HG03460 (cell line): ENCODE data around the gene NIPSNAP3A.
A peak's percentile ranks its signal among the peaks of the same experiment; 100 is the strongest.

Source experiments
- ATAC-seq: cut with Tn5 transposase; IDR thresholded peaks from one replicate; pipeline ENCODE4 v1.9.1; 2021; ENCODE audit not compliant: unreplicated experiment

The NIPSNAP3A gene

GRCh38 chr9:104774132-104774531 is 26.6 kb downstream of the NIPSNAP3A start:
- ATAC-seq: no peak

- ATAC-seq: peak; percentile 83
Measured at GRCh38 chr9:104774831-104775573, 27.5 kb downstream of the NIPSNAP3A start.

DNA sequence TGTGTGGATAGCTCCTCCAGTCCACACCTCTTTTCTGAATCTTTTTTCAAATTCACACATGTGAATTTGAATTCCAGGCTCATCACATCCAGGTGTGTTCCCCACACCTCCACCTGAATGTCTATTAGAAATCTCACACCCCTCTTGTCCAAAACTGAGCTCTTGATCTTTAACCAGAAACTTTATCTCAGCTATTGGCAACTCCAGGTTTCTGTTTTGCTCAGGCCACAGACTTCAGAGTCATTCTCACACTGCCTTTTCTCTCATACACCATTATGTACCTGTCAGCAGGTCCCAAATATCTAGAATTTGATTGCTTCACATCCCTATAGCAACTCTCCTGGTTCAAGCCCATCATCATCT is 28.1 kb downstream of the NIPSNAP3A start:
- peak; percentile 58 for ATAC-seq

GRCh38 chr9:104775976-104776375 is 28.5 kb downstream of the NIPSNAP3A start:
- no peak for ATAC-seq

GRCh38 chr9:104776797-104777196 is 29.3 kb downstream of the NIPSNAP3A start:
- no peak for ATAC-seq

- ATAC-seq: no peak
Measured at GRCh38 chr9:104778802-104779201, 31.3 kb downstream of the NIPSNAP3A start.

DNA sequence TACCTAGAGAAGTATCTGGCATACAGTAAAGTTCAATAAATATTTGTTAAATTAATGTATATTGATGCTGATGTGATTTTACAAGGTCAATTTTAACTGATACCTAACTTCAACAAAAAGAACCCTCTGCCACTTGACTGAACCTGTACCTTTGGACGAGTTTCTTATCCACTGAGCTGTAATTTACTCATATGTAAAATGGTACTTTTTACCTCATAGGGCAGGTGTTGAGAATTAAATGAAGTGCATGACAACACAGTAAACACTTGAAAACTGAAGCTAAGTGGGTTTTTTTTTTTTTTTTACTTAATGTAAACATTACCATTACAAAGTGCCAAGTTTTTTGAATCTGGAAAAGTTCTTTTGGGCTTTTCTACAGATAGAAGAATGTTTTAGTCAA is 31.9 kb downstream of the NIPSNAP3A start:
- no peak for ATAC-seq

DNA sequence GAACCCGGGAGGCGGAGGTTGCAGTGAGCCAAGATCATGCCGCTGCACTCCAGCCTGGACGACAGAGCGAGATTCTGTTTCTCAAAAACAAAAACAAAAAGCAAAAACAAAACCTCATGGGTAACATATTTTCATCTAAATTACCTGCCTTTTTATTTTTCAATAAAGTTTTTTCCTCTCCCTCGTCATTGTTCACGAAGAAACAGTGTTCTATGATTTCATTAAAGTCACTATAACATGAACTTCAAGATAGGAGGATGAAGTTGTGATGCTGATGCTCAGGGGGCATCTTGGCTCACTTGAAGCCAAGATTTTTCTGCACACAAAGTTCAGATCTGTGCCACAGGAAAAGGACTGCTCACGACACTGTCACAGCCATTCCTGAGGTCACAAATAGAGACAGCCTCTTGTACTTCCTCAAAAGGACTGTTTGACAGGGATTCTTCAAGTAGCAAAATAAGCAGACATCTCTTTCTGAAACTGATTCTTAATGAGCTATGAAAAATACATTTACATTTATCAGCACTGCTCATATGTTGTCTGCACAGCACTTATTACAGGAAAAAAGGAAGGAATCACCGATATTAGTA is 32.6 kb downstream of the NIPSNAP3A start:
- no peak for ATAC-seq

DNA sequence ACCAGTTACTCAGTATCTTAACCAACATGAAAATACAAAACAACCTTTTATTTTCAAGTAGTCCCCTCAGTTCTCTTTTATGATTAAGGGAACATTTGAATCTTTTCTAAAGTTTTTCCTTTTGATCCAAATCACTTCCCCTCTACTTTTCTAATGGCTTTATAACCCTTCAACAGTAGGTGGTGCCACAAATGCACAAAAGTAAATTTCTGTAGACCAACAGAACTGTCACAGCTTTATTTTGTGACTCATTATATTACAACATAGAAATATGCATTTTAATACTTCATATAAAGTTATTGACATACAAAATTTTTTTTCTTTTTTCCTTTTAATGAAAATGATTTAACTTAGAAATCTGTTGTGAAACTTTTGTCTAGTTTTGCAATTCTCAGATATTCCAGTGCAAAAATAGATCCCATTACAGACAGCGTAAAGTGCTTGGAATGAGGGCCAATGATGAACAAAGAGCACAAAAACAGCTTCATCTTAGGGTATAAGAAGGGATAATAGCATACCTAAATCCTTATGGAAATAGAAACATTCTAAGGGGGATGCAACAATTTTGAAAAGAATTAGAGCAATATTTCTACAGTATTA is 33.4 kb downstream of the NIPSNAP3A start:
- peak; percentile 52 for ATAC-seq

- no peak for ATAC-seq
Measured at GRCh38 chr9:104783588-104783987, 36.1 kb downstream of the NIPSNAP3A start.

DNA sequence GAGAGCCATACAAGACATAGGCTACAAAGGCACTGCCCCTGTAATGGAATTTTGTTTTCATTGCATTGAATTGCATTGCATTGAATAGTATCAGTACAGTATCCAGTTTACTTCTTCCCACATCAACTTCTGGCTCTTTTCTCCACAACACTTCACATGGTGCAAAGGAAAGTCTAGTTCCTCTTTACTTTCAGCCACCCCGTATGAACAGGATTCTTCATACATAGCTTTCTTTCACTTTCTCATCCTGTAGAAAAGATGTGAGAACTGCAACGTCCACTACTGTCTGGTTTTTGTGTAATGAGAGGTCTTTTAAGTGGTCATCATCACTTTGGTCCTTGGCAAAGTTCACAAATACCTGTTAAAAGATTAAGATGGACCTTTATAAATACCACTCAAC is 36.6 kb downstream of the NIPSNAP3A start:
- ATAC-seq: peak; percentile 74

DNA sequence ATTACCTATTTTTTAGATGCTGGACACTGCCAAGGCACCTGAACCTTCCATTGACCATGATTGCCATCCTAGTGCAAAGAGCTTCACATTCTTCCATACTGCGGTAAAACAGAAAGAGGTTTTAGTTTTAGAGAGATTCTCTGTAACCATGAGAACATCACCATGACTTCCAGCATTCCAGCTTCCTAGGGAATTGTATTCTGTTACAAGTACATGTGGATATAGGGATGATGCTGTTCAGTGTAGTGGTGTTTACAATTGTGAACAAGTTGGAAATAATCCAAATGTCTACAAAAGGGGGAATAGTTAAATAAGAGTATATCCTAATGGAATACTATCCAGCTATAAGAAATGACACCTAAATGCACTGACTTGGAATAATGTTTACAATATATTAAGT is 38.8 kb downstream of the NIPSNAP3A start:
- no peak for ATAC-seq

GRCh38 chr9:104787306-104788015 is 40.0 kb downstream of the NIPSNAP3A start:
- no peak for ATAC-seq

GRCh38 chr9:104788251-104788650 is 40.8 kb downstream of the NIPSNAP3A start:
- ATAC-seq: no peak

DNA sequence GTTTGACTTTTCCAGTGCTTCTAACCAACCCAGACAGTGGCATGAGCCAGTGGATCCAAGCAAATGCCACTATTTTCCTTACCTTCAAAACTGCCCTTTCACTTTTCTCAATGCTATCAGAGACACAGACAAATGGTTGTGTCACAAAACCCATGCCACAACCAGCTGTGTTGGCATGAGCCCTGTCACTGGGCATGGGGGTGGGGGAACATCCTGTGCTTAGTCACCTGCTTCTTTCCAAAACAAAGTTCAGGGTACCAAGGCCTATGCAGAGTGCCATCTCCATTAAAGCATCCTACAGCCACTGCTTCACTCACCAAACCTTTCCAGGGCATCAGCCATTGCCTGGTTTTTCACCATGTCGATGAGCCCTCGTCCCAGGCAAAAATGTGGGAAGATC is 46.6 kb downstream of the NIPSNAP3A start:
- no peak for ATAC-seq

GRCh38 chr9:104795082-104795481 is 47.6 kb downstream of the NIPSNAP3A start:
- no peak for ATAC-seq

DNA sequence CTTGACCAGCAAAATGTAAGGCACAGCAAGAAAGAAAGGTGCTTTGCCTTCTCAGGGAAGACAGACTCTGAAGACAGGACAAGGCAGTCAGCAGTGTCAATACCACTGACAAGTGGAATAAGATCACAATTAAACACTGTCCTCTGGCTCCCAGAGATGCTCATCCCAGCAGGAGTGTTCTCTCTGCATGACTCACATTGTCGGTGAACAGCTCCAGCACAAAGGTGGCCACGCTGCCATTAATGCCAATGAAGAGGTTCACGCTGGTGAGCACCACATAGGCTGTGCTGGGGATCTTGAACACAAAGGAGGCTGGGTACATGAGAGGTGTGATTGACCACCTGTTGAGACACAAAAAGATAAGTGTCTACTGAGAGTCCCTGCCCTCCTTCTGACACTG is 48.4 kb downstream of the NIPSNAP3A start:
- no peak for ATAC-seq

GRCh38 chr9:104798209-104798995 is 50.9 kb downstream of the NIPSNAP3A start:
- ATAC-seq: no peak

DNA sequence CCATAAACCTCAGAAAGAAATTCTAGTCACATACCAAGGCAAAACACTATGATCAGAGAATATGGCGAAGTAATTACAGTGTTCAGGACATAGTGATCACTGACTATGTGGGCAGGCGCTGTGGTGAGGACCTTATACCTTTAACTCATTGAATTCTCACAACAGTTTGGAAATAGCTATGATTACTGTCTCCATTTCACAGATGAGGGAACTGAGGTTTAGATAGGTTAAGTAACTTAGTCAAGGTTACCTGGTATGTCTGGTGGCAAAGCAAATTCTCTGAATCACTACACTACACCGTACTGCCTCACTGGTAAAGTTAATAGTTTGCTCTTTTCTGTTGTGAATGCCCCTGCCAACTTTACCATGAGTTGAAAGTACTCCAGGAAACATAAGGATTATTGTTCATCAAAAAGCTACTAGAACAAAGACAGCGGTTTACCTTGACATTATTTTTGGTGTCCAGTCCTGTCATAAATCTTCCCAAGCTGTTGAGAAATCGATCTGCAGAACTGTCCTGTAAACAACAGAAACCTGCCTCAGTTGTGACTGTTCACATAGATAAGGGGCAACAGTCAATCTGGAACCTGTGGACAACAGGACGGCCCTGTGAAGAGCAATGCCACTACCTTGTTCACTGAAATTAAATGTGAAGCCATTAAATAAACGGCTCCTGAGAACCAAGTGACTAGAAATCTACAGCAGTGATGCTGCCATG is 52.7 kb downstream of the NIPSNAP3A start:
- no peak for ATAC-seq

- no peak for ATAC-seq
Measured at GRCh38 chr9:104802110-104802509, 54.6 kb downstream of the NIPSNAP3A start.
